ENCODE data around the gene ATP5PD.
"Not testable (repeated sequence)": the region's sequence is repeated elsewhere in the genome, so short reads cannot be mapped to it uniquely, and the experiment has no call there.

ATP5PD gene

DNA sequence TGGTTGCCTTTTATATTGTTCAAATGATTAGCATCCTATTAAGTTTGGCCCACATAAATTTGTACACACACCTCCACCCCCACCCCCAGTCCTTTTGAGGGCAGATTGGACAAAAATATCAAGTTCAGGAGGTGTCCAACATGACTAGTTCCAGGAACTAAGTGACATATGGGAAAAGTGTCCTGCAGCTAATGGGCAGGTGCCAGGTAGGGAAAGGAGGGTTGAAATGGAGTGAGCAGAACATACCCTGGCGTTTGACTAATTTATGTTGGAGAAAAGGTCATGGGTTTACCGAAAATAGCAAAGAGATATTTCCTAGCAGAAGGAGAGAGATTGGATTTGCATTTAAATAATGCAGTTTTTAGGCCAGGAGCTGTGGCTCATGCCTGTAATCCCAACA lies 5.2 kb upstream of the ATP5PD start:
- H3K9ac ChIP-seq (ENCODE audit: low read depth in 1 of 2, low read length in 2 of 2) = no peak overlapping the region

DNA sequence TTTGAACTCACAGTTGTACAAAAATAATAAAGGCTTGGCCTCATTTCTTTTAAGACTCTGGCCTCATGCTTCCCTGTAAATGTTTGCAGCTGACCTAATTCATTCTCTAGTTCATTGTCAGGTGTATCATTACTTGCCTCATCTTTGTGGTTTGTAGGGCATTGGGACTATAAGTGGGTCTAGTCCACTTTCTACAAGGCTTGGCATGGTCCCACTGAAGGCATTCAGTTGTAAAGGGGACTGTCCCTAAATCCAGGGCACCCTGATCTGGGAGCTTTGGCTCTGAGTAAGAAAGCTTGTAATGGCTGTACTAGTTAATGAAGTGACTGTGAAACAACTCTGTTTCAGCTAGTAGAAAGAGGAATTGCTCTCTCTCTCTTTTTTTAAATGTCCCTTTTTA lies 2.9 kb upstream of the ATP5PD start:
- Histone ChIP-seq H3K4me3 (ENCODE audit: low read length in 2 of 2) (no peak overlapping the region), H3K36me3 (ENCODE audit: control insufficient read depth in 2 of 2, insufficient read depth in 2 of 2, low read length in 2 of 2) (peaks cover 12 to 15% of the 10 kb centered on the region in 2 donors), H3K27me3 (ENCODE audit: control insufficient read depth in 2 of 2, insufficient read depth in 2 of 2, low read length in 2 of 2) (no peaks in the 10 kb centered on the region), H3K9me3 (ENCODE audit: control insufficient read depth in 2 of 2, low read length in 2 of 2) (no peaks in the 10 kb centered on the region), H3K27ac (ENCODE audit: low read depth in 2 of 2, low read length in 2 of 2) (no peak overlapping the region), H3K9ac (ENCODE audit: low read depth in 1 of 2, low read length in 2 of 2) (no peak overlapping the region), H3K4me1 (ENCODE audit: control insufficient read depth in 2 of 2, insufficient read depth in 2 of 2, low read length in 2 of 2) (peaks cover 10 to 11% of the 10 kb centered on the region in 2 donors)

More for the DNA sequence above, 5.2 kb upstream of the ATP5PD start:
- H3K27me3 ChIP-seq (ENCODE audit: control insufficient read depth in 2 of 2, insufficient read depth in 2 of 2, low read length in 2 of 2) = no peaks in the 10 kb centered on the region
- H3K4me3 ChIP-seq (ENCODE audit: low read length in 2 of 2) = no peak overlapping the region
- peaks cover 15 to 19% of the 10 kb centered on the region in 2 donors for H3K36me3 ChIP-seq (ENCODE audit: control insufficient read depth in 2 of 2, insufficient read depth in 2 of 2, low read length in 2 of 2)
- no peak overlapping the region for H3K27ac ChIP-seq (ENCODE audit: low read depth in 2 of 2, low read length in 2 of 2)
- no peaks in the 10 kb centered on the region for H3K9me3 ChIP-seq (ENCODE audit: control insufficient read depth in 2 of 2, low read length in 2 of 2)
- peaks cover 7 to 8% of the 10 kb centered on the region in 2 donors for H3K4me1 ChIP-seq (ENCODE audit: control insufficient read depth in 2 of 2, insufficient read depth in 2 of 2, low read length in 2 of 2)

DNA sequence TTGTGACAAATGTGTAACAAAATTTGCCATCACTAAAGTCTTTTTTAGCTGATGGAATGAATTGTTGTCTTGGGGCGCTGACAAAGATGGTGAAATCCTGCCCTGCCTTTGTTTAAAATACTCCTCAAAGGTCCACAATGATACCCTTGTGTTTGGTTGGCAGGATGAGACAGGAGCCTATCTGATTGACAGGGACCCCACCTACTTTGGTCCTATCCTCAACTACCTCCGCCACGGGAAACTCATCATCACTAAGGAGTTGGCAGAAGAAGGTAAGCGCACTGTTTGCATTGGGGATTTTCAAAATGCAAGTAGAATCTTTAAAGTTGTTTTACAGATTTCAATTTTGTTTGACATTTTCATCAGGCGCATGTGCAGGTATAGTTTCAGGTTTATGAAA lies 2.3 kb upstream of the ATP5PD start:
- Histone ChIP-seq H3K9me3 (ENCODE audit: control insufficient read depth in 2 of 2, low read length in 2 of 2) (no peaks in the 10 kb centered on the region), H3K27ac (ENCODE audit: low read depth in 2 of 2, low read length in 2 of 2) (no peak overlapping the region), H3K9ac (ENCODE audit: low read depth in 1 of 2, low read length in 2 of 2) (no peak overlapping the region), H3K4me1 (ENCODE audit: control insufficient read depth in 2 of 2, insufficient read depth in 2 of 2, low read length in 2 of 2) (peaks cover 10 to 11% of the 10 kb centered on the region in 2 donors), H3K27me3 (ENCODE audit: control insufficient read depth in 2 of 2, insufficient read depth in 2 of 2, low read length in 2 of 2) (no peaks in the 10 kb centered on the region), H3K36me3 (ENCODE audit: control insufficient read depth in 2 of 2, insufficient read depth in 2 of 2, low read length in 2 of 2) (peaks cover 9 to 14% of the 10 kb centered on the region in 2 donors), H3K4me3 (ENCODE audit: low read length in 2 of 2) (no peak overlapping the region)

DNA sequence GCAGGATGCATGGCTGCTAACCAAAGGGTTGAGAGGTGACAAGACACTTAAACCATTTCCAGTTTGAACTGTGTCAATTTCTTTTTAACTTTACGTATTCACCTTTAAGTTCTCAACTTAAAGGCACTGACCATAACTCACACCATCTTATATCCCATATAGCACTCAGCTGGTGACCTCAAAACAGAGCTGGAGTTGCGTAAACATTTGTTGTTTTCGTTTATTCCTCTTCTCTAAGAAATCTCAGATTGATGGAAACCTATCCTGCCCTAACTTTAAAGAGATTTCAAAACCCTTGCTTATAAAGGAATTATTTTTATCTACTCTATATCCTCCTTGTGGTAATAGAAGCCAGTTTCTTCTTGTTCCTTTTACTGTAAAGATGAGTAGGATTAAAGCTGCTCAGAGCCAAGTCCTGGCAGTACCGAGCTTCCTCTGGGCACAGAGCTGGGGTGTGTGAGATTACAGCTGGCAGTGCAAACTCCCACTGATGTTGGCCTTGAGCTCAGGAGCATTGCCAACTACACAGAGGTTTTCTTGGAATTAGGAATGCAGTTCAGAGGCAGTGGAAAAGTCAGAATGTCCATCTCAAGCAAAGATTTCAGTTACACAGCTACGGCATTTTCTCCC lies 1.6 kb upstream of the ATP5PD start:
- Histone ChIP-seq H3K27me3 (ENCODE audit: control insufficient read depth in 2 of 2, insufficient read depth in 2 of 2, low read length in 2 of 2) (no peaks in the 10 kb centered on the region), H3K9me3 (ENCODE audit: control insufficient read depth in 2 of 2, low read length in 2 of 2) (no peaks in the 10 kb centered on the region), H3K4me3 (ENCODE audit: low read length in 2 of 2) (peak overlapping the region in 1 of 2 donors; percentile 85), H3K4me1 (ENCODE audit: control insufficient read depth in 2 of 2, insufficient read depth in 2 of 2, low read length in 2 of 2) (peaks cover 10 to 11% of the 10 kb centered on the region in 2 donors), H3K9ac (ENCODE audit: low read depth in 1 of 2, low read length in 2 of 2) (peak overlapping the region in 1 of 2 donors; percentile 79), H3K36me3 (ENCODE audit: control insufficient read depth in 2 of 2, insufficient read depth in 2 of 2, low read length in 2 of 2) (peaks cover 5 to 14% of the 10 kb centered on the region in 2 donors), H3K27ac (ENCODE audit: low read depth in 2 of 2, low read length in 2 of 2) (peak overlapping the region in 1 of 2 donors; percentile 65)

DNA sequence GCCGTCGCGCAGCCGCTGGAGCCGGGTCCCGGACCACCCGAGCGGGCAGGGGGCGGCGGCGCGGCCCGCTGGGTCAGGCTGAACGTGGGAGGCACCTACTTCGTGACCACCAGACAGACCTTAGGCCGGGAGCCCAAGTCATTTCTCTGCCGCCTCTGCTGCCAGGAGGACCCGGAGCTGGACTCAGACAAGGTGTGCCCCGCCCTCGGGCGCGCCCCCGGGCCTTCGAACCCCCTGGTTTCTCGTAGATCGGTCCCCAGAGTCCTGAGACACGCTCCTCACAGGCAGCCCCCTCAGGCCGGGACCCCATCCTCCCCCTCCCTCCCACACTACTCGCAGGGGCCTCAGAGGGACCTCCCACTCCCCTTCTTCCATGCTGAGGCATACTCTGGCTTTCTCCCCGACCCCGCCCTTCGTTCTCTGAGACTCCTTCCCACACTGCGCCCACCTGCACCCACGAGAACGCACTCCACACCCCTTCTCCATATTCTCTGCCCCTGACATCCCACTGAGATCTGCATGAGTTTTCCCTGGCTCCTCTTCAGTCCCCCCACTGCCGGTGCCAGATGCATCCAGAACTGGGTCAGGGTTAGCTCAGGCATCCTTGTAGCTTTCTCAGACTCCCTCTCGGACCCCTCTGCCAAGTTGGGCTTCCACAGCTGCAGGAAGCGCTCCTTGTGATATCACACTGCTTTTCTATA lies 779 bp upstream of the ATP5PD start:
- Histone ChIP-seq H3K36me3 (ENCODE audit: control insufficient read depth in 2 of 2, insufficient read depth in 2 of 2, low read length in 2 of 2) (peaks cover 0 to 7% of the 10 kb centered on the region in 2 donors), H3K27ac (ENCODE audit: low read depth in 2 of 2, low read length in 2 of 2) (peak overlapping the region; percentile 44 to 65), H3K4me1 (ENCODE audit: control insufficient read depth in 2 of 2, insufficient read depth in 2 of 2, low read length in 2 of 2) (peaks cover 10 to 11% of the 10 kb centered on the region in 2 donors)

DNA sequence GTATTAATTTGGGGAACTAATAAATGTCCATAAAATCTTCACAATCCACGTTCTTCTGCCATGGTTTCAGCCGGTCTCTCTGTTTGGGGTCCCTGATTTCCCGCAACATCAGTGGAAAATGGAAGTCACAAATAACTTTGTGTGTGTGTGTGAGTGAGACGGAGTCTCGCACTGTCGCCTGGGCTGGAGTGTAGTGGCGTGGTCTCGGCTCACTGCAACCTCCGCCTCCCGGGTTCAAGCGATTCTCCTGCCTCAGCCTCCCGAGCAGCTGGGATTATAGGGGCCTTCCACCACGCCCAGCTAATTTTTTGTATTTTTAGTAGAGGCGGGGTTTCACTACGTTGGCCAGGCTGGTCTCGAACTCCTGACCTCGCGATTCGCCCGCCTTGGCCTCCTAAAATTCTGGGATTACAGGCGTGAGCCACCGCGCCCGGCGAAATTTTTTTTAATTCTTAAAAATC lies 793 bp downstream of the ATP5PD start:
- Histone ChIP-seq H3K4me1 (ENCODE audit: control insufficient read depth in 2 of 2, insufficient read depth in 2 of 2, low read length in 2 of 2) (peaks cover 10 to 11% of the 10 kb centered on the region in 2 donors), H3K4me3 (ENCODE audit: low read length in 2 of 2) (peak overlapping the region; percentile 83 to 96), H3K36me3 (ENCODE audit: control insufficient read depth in 2 of 2, insufficient read depth in 2 of 2, low read length in 2 of 2) (peaks cover 11% of the 10 kb centered on the region in 2 donors), H3K27ac (ENCODE audit: low read depth in 2 of 2, low read length in 2 of 2) (peak overlapping the region; percentile 95 to 98), H3K9ac (ENCODE audit: low read depth in 1 of 2, low read length in 2 of 2) (peak overlapping the region; percentile 94 to 100)
- not testable (repeated sequence) for H3K9me3 ChIP-seq (ENCODE audit: control insufficient read depth in 2 of 2, low read length in 2 of 2); H3K27me3 ChIP-seq (ENCODE audit: control insufficient read depth in 2 of 2, insufficient read depth in 2 of 2, low read length in 2 of 2)

More for the DNA sequence above, 779 bp upstream of the ATP5PD start:
- H3K4me3 ChIP-seq (ENCODE audit: low read length in 2 of 2) = peak overlapping the region; percentile 83 to 85
- H3K27me3 ChIP-seq (ENCODE audit: control insufficient read depth in 2 of 2, insufficient read depth in 2 of 2, low read length in 2 of 2) = no peaks in the 10 kb centered on the region
- H3K9me3 ChIP-seq (ENCODE audit: control insufficient read depth in 2 of 2, low read length in 2 of 2) = no peaks in the 10 kb centered on the region
- H3K9ac ChIP-seq (ENCODE audit: low read depth in 1 of 2, low read length in 2 of 2) = peak overlapping the region; percentile 79 to 85

DNA sequence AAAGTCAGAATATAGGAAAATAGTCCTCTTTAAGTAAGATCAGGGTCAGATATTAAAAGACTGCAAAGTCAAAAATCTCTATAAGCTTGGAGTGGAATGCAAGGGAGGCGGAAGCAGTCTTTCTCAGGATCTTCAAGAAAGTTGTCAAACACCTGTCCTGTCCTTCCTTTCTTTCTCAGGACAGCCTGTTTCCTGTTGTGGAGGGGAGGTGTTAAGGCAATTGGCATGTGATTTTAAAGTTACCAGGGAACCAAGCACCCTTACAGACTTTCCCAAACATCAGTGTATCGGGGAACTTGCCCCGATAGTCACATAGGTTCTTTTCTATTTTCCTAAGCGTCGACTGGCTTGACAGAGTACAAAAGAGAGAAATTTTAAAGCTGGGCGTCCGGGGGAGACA lies 2.1 kb downstream of the ATP5PD start:
- Histone ChIP-seq H3K9me3 (ENCODE audit: control insufficient read depth in 2 of 2, low read length in 2 of 2) (no peaks in the 10 kb centered on the region), H3K4me3 (ENCODE audit: low read length in 2 of 2) (no peak overlapping the region), H3K4me1 (ENCODE audit: control insufficient read depth in 2 of 2, insufficient read depth in 2 of 2, low read length in 2 of 2) (peaks cover 10 to 11% of the 10 kb centered on the region in 2 donors), H3K27me3 (ENCODE audit: control insufficient read depth in 2 of 2, insufficient read depth in 2 of 2, low read length in 2 of 2) (no peaks in the 10 kb centered on the region), H3K9ac (ENCODE audit: low read depth in 1 of 2, low read length in 2 of 2) (no peak overlapping the region), H3K27ac (ENCODE audit: low read depth in 2 of 2, low read length in 2 of 2) (no peak overlapping the region), H3K36me3 (ENCODE audit: control insufficient read depth in 2 of 2, insufficient read depth in 2 of 2, low read length in 2 of 2) (peaks cover 15 to 24% of the 10 kb centered on the region in 2 donors)

DNA sequence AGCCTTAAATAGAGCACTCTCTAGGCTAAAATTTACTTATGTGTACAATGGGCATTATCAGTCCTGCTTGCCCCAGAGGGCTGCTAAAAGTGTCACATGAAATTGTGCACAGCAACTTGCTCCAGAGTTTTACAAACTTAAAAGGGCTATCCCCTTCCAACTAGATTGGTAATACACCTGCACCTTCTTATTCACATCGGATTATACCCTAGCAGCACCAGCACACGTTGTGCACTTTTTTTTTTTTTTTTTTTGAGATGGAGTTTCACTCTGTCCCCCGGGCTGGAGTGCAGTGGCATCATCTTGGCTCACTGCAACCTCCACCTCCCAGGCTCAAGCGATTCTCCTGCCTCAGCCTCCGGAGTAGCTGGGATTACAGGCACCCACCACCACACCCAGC lies 3.0 kb downstream of the ATP5PD start:
- H3K27me3 ChIP-seq (ENCODE audit: control insufficient read depth in 2 of 2, insufficient read depth in 2 of 2, low read length in 2 of 2); H3K9me3 ChIP-seq (ENCODE audit: control insufficient read depth in 2 of 2, low read length in 2 of 2): not testable (repeated sequence)
- H3K36me3 ChIP-seq (ENCODE audit: control insufficient read depth in 2 of 2, insufficient read depth in 2 of 2, low read length in 2 of 2) = peaks cover 24 to 33% of the 10 kb centered on the region in 2 donors

DNA sequence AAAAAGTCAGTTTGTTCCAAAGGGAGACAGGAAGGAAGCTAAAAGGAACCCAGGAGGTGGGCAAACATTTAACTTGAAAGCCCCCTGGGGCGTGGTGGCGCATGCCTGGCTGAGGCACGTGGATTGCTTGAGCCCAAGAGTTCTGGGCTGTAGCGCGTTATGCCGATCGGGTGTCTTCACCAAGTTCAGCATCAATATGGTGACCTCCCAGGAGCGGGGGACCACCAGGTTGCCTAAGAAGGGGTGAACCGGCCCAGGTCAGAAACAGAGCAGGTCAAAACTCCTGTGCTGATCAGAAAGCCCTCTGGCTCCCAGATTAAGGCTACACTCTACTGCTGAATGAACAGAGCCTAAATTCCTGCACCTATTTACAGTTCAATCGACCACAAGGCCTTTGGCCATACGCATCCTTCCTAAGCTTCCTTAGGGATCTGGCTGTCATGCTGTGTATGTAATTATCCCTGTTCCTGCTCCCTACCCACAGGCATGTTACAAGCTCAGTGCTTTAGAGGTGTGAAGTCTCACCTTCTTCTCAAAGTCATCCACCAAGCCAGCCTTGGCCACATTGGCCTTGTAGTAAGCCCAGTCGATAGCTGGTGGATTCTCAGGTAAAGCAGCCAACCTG lies 5.0 kb downstream of the ATP5PD start:
- H3K9ac ChIP-seq (ENCODE audit: low read depth in 1 of 2, low read length in 2 of 2) = no peak overlapping the region
- H3K27me3 ChIP-seq (ENCODE audit: control insufficient read depth in 2 of 2, insufficient read depth in 2 of 2, low read length in 2 of 2) = no peaks in the 10 kb centered on the region
- H3K36me3 ChIP-seq (ENCODE audit: control insufficient read depth in 2 of 2, insufficient read depth in 2 of 2, low read length in 2 of 2) = peaks cover 24 to 39% of the 10 kb centered on the region in 2 donors
- no peak overlapping the region for H3K4me3 ChIP-seq (ENCODE audit: low read length in 2 of 2)
- H3K27ac ChIP-seq (ENCODE audit: low read depth in 2 of 2, low read length in 2 of 2) = no peak overlapping the region
- H3K4me1 ChIP-seq (ENCODE audit: control insufficient read depth in 2 of 2, insufficient read depth in 2 of 2, low read length in 2 of 2) = peaks cover 3 to 4% of the 10 kb centered on the region in 2 donors
- H3K9me3 ChIP-seq (ENCODE audit: control insufficient read depth in 2 of 2, low read length in 2 of 2) = no peaks in the 10 kb centered on the region

More for the DNA sequence above, 3.0 kb downstream of the ATP5PD start:
- not testable (repeated sequence) for H3K9ac ChIP-seq (ENCODE audit: low read depth in 1 of 2, low read length in 2 of 2); H3K4me3 ChIP-seq (ENCODE audit: low read length in 2 of 2); H3K27ac ChIP-seq (ENCODE audit: low read depth in 2 of 2, low read length in 2 of 2)
- H3K4me1 ChIP-seq (ENCODE audit: control insufficient read depth in 2 of 2, insufficient read depth in 2 of 2, low read length in 2 of 2) = peaks cover 10 to 11% of the 10 kb centered on the region in 2 donors

DNA sequence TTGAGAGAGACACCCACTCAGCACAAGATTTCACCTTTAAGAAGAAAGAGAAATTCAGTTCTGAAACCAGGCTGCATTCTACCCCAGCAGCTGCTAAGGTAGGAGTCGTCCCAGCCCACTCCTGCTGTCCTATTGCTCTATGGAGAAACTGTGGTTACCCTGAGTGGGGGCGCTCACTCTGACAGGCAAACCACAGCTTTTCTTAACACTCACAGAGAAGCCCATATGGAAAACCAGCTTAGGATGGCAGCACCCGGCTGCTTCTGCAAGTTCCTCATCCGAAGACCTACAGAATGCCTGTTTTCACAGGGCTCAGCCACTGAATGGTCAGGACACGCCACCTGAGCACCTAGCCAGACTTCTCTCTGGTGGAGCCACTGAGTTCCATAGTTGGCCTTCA lies 7.5 kb downstream of the ATP5PD start:
- Histone ChIP-seq H3K9ac (ENCODE audit: low read depth in 1 of 2, low read length in 2 of 2) (no peak overlapping the region), H3K4me3 (ENCODE audit: low read length in 2 of 2) (no peak overlapping the region), H3K27ac (ENCODE audit: low read depth in 2 of 2, low read length in 2 of 2) (no peak overlapping the region), H3K4me1 (ENCODE audit: control insufficient read depth in 2 of 2, insufficient read depth in 2 of 2, low read length in 2 of 2) (peaks cover 23 to 24% of the 10 kb centered on the region in 2 donors), H3K27me3 (ENCODE audit: control insufficient read depth in 2 of 2, insufficient read depth in 2 of 2, low read length in 2 of 2) (no peaks in the 10 kb centered on the region), H3K36me3 (ENCODE audit: control insufficient read depth in 2 of 2, insufficient read depth in 2 of 2, low read length in 2 of 2) (peaks cover 24 to 39% of the 10 kb centered on the region in 2 donors), H3K9me3 (ENCODE audit: control insufficient read depth in 2 of 2, low read length in 2 of 2) (no peaks in the 10 kb centered on the region)
